ENCODE measurements around the gene USH2A. TPM values are rescaled to one million over a fixed set of nuclear protein-coding genes. Genes with fewer than 3 reads are reported as not detected.

The USH2A gene, protein sequence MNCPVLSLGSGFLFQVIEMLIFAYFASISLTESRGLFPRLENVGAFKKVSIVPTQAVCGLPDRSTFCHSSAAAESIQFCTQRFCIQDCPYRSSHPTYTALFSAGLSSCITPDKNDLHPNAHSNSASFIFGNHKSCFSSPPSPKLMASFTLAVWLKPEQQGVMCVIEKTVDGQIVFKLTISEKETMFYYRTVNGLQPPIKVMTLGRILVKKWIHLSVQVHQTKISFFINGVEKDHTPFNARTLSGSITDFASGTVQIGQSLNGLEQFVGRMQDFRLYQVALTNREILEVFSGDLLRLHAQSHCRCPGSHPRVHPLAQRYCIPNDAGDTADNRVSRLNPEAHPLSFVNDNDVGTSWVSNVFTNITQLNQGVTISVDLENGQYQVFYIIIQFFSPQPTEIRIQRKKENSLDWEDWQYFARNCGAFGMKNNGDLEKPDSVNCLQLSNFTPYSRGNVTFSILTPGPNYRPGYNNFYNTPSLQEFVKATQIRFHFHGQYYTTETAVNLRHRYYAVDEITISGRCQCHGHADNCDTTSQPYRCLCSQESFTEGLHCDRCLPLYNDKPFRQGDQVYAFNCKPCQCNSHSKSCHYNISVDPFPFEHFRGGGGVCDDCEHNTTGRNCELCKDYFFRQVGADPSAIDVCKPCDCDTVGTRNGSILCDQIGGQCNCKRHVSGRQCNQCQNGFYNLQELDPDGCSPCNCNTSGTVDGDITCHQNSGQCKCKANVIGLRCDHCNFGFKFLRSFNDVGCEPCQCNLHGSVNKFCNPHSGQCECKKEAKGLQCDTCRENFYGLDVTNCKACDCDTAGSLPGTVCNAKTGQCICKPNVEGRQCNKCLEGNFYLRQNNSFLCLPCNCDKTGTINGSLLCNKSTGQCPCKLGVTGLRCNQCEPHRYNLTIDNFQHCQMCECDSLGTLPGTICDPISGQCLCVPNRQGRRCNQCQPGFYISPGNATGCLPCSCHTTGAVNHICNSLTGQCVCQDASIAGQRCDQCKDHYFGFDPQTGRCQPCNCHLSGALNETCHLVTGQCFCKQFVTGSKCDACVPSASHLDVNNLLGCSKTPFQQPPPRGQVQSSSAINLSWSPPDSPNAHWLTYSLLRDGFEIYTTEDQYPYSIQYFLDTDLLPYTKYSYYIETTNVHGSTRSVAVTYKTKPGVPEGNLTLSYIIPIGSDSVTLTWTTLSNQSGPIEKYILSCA (N-terminal part only)
- polyA plus RNA-seq (0.10 and 0.17 TPM in 2 replicates), polyA minus RNA-seq (0.49 and 0.81 TPM in 2 replicates)

- no peaks in the 10 kb centered on the region for H3K9me2 ChIP-seq (ENCODE audit: insufficient read depth, low read length)
- H2AFZ ChIP-seq (ENCODE audit: low read depth, low read length): no peak within 1 kb of the TSS
- no peaks in the 10 kb centered on the region for H3K9me3 ChIP-seq (ENCODE audit: low read length)
- H3K36me3 ChIP-seq (ENCODE audit: insufficient read depth, low read length): no peaks in the 10 kb centered on the region
- TF ChIP-seq POLR2AphosphoS5 (IDR thresholded peaks at IDR 0.05): no peak
- no peak for TF ChIP-seq RAD21 (conservative IDR thresholded peaks at IDR 0.05)
- TF ChIP-seq EP300 (conservative IDR thresholded peaks at IDR 0.05; ENCODE audit: poor library complexity, severe bottlenecking): peak; percentile 33
- no peaks in the 10 kb centered on the region for H3K79me2 ChIP-seq (replicated peaks; ENCODE audit: insufficient read depth, low read length)
- H3K4me3 ChIP-seq (ENCODE audit: low read length): peak within 1 kb of the TSS; percentile 19
- no peaks in the 10 kb centered on the region for H3F3A ChIP-seq (ENCODE audit: insufficient read depth, low read length, poor library complexity, severe bottlenecking)
- H3K9ac ChIP-seq (ENCODE audit: low read length): no peak within 1 kb of the TSS
- peak within 1 kb of the TSS; percentile 22 for H3K27ac ChIP-seq (ENCODE audit: low read length)
- no peak within 1 kb of the TSS for H3K4me2 ChIP-seq (ENCODE audit: low read length)
- no peaks in the 10 kb centered on the region for H4K20me1 ChIP-seq (ENCODE audit: insufficient read depth)
- H3K27me3 ChIP-seq (ENCODE audit: insufficient read depth, low read depth, low read length): no peaks in the 10 kb centered on the region
These were observed at the start of gene USH2A for GRCh38 chr1:216422821-216423520. TSS of gene USH2A (minus strand) at chr1:216423448. CDS start at chr1:216422336, 1,112 bp downstream.

DNA sequence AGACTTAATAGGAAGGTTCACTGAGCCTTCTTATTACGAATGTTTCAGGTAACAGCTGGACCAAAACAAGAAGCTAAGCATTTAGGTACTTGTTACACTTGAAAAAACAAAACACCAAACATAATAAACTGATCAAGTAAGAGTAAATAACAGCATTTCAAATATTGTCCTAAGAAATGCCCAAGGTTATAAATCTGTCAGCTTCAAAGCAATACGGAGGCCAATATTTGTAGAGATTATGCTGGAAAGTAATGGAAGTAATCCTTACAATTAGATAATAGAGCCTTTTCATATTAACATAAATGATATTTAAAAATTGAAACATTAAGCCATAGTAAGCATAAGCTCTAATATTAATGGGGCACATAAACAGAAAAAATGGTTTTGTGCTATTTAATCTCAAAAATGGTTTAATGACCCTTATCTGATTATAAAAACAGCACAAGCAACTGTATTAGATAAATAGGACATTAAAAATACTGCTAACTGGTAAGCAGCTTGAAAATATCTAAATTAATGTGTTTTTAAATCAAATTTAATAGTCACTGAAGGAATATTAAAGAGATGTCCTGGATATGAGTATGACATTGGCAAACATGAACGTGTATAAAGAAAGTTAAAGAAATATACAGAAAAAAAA lies 43.0 kb upstream of the USH2A start:
- no peaks in the 10 kb centered on the region for H3K79me2 ChIP-seq (replicated peaks; ENCODE audit: insufficient read depth, low read length)
- no peak overlapping the region for H2AFZ ChIP-seq (ENCODE audit: low read depth, low read length)
- H4K20me1 ChIP-seq (ENCODE audit: insufficient read depth): no peaks in the 10 kb centered on the region
- no peak for TF ChIP-seq EP300 (conservative IDR thresholded peaks at IDR 0.05; ENCODE audit: poor library complexity, severe bottlenecking)
- TF ChIP-seq CTCF (IDR thresholded peaks at IDR 0.05; ENCODE audit: poor library complexity, severe bottlenecking): no peak
- no peak for TF ChIP-seq EZH2 (IDR thresholded peaks at IDR 0.05; ENCODE audit: borderline replicate concordance, insufficient read depth, low read length, poor library complexity, severe bottlenecking)
- no peak for TF ChIP-seq POLR2AphosphoS5 (IDR thresholded peaks at IDR 0.05)
- TF ChIP-seq, protein P1, sequence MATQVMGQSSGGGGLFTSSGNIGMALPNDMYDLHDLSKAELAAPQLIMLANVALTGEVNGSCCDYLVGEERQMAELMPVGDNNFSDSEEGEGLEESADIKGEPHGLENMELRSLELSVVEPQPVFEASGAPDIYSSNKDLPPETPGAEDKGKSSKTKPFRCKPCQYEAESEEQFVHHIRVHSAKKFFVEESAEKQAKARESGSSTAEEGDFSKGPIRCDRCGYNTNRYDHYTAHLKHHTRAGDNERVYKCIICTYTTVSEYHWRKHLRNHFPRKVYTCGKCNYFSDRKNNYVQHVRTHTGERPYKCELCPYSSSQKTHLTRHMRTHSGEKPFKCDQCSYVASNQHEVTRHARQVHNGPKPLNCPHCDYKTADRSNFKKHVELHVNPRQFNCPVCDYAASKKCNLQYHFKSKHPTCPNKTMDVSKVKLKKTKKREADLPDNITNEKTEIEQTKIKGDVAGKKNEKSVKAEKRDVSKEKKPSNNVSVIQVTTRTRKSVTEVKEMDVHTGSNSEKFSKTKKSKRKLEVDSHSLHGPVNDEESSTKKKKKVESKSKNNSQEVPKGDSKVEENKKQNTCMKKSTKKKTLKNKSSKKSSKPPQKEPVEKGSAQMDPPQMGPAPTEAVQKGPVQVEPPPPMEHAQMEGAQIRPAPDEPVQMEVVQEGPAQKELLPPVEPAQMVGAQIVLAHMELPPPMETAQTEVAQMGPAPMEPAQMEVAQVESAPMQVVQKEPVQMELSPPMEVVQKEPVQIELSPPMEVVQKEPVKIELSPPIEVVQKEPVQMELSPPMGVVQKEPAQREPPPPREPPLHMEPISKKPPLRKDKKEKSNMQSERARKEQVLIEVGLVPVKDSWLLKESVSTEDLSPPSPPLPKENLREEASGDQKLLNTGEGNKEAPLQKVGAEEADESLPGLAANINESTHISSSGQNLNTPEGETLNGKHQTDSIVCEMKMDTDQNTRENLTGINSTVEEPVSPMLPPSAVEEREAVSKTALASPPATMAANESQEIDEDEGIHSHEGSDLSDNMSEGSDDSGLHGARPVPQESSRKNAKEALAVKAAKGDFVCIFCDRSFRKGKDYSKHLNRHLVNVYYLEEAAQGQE (IDR thresholded peaks at IDR 0.05; ENCODE audit: borderline replicate concordance): no peak
- no peak overlapping the region for H3K9ac ChIP-seq (ENCODE audit: low read length)
- no peaks in the 10 kb centered on the region for H3F3A ChIP-seq (ENCODE audit: insufficient read depth, low read length, poor library complexity, severe bottlenecking)
- H3K9me2 ChIP-seq (ENCODE audit: insufficient read depth, low read length): no peaks in the 10 kb centered on the region
- H3K9me3 ChIP-seq (ENCODE audit: low read length): no peaks in the 10 kb centered on the region
- H3K4me3 ChIP-seq (ENCODE audit: low read length): no peak overlapping the region
- H3K27me3 ChIP-seq (ENCODE audit: insufficient read depth, low read depth, low read length): no peaks in the 10 kb centered on the region
- no peak overlapping the region for H3K4me2 ChIP-seq (ENCODE audit: low read length)
- no peak overlapping the region for H3K27ac ChIP-seq (ENCODE audit: low read length)
- no peaks in the 10 kb centered on the region for H3K36me3 ChIP-seq (ENCODE audit: insufficient read depth, low read length)
